Activated T-helper 9 cell treated with anti-CD3 and anti-CD28 coated beads, Interleukin-2, amount 50 U/mL, for 16 hours (primary cell): ENCODE measurements around the gene TFAP2B.

Experiments
- DNase-seq: peaks from one replicate; pipeline ENCODE4 v3.0.0-alpha.2; 2020; ENCODE audit warnings: low read depth

TFAP2B gene

DNA sequence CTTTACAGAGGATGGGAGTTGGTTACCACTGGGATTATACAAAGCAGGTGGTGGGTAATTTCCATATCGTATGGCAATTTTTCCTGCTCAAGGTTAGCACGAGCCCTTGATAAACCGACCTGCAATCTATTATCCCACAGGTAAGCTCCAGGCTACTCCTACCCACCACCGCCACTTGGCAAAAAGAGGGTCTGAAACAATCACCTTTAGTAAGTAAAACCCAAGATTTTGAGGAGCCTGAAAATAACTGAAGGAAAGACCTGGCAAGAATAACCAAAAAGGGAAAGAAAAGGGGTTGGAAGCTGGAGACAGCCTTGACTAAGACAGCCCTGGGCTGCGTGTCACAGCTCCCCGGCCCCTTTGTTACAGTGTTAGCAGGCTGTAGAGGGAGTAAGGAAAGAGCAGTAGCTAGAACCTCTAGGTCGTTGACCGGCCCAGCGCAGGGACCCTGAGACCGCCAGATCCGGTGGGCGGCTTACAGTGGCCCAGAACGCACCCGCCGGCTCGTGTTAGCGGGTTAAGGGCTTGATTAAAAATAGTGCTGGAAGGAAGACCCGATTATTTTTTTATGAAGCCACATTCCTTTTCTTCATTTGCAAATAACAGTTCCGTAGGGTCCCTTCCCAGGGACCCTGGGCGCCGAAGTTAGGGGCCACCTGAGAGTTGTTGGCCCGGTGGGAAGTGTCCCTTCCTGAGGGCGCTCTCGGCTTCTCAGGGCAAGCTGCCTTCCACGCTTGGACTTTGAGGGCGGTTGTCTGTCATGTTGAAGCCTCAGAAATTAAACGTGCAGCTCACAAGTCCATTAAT lies 30.5 kb downstream of the TFAP2B start:
- DNase-seq = no peak

DNA sequence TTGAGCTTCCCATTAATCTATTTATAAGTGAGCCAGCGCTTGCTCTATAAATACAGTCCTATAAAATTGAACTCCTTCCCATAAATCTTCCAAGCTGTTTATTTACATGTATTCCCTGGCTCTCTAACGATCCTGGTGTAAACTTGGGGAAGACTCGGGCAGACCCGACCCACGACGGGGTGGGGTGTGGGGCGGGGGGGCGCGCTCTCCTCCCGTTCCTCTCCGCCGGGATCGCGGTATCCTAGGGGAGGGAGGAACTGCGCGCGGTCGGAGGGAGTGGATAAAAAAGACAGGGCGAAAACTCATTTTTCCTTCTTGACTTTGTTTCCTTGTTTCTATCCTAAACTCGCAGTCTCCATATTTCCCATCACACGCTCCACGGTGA lies 31.1 kb downstream of the TFAP2B start:
- no peak for DNase-seq

DNA sequence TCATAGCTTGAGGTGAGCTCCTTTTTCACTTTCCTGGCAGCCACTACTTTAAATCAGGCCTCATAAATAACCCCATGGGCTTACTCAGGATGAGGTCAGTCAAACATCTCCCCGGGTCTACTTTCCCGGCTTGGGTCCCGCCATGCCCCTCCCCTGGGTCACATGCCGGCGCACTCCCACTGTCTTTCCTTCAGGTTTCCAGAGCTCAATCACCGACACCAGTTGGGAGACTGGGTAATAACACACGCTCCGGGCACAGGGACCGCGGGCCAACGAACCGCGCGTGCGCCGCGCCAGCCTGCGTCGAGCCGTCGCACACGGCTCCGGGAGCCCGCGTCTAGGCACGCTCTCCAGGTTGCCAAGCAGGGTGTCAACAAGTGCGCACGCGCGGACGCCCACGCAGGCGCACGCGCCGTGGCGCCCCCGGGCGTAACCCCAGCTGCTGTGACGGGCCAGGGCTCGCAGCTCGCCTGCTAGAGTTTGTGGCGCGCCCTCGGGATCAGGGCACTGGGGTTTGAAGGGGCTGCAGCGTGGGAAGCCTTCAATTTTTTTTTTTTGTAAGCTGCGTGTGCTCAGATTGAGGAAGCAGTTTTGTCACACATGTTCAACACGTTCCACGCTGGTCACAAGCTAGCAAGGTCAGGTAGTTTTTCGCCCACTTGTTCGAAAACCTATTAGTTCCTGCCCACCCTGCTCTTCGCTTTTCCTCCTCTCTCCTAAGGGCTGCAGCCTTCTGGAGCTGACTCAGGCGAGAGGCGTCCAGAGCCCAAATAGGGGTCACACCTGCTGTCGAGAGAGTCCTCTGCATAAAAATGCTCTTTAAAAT lies 31.8 kb downstream of the TFAP2B start:
- DNase-seq = no peak

DNA sequence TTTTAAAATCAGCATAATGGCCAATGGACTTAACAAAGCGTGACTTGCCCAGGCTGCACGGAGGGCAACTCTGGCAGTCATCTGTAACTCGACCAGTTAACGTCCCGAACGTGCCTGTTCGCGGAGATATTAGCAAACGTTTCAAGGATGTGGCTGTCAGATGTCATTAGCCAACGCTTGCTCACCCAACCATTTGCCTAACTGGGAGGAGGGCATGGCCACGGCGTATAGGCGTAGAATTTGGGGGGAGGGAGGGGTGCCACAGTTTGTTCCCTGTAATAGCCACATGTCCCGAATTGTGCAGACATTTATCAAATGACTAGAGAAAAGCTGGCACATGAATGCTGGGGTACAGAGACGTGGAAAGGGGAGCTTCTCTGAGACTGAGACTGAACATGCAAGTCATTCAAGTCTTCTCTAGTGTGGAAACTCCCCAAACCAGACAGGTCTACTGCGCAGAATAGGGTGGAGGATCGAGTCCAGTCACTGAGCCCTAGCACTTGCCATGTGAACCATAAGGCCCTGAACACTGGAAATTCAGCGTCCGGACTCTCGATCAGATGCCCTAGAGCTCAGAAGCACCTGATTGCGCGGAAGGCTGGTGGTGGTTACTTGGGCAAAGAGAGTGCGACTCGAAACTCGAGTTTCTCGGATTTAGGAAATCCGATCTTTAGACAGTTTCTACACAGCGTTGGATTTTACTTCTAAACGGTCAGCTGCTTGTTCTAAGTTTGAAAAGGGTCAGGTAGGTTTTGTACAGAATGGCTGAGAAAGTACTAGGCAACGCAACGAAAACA lies 32.6 kb downstream of the TFAP2B start:
- DNase-seq = no peak

DNA sequence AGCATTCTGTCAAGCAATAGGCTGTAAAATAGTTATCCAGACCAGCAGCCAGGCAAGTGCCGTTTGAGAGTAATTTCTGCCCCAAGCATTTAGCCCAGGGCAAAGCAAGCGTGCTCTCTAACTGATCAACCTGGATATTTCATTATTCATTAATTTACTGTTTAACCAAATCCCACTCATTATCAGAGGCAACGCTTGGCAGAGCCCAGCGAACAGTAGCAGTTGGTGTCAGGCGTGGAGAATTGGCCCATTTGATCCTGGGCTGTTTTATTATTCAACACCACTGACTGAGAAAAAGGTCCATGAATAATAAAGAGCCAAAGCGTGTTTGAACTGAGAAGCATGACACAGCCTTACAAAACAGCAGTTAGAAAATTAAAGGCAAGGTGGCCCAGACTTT lies 35.3 kb downstream of the TFAP2B start:
- DNase-seq = no peak

DNA sequence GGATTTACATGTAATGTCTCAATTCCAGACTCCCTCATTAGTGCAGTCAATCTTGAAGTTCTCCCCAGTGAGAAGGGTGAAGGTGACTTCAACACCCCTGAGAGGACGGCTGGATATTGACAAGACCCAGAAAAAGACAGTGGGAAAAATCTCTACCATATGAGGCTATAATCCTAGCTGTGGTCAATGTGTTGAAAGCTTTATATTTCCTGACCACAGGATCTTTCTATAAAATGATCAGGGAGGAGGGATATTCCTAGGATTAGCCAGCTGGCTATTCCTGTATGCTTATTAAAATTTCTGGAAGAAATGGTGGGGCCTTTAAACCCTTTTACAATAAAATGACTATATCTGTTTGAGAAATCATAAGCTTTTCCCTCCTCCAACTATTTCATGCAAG lies 43.0 kb downstream of the TFAP2B start:
- no peak for DNase-seq

DNA sequence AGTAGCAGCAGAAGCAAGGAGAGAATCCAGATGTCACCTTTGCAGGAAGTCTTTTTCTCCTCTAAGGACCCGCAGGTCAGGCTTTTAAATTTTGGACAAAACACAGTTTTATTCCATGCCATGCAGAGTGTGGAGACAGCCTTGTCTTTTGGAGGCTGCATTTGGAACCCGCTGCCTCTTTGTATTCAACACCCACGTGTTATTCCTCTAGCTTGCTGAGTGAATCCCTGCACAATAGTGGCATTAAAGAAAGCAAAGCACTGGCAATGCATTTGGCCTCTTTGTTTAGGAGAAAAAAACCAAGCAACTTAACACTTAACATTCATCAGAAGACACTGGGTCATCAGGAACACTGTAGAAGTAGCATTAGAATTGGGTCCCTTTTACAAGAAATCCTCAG lies 43.5 kb downstream of the TFAP2B start:
- no peak for DNase-seq

DNA sequence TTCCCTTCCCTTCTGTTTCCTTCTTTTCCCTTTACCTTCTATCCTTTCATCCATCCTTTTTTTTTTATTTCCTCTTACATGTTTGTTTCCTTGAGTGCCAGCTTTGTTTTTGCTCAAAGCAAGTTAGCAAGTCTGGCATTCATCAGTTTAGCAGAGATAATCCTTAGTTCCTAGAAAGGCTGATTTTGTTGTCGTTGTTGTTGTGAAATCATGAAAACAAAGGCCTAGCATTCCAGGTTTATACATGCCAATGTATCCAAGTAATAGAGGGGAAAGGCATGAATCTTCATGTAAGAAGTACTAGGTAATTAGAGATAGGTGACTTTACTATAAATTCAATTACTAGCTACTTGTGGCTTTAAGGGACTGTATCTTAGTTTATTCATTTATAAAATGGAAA lies 45.9 kb downstream of the TFAP2B start:
- DNase-seq = no peak

DNA sequence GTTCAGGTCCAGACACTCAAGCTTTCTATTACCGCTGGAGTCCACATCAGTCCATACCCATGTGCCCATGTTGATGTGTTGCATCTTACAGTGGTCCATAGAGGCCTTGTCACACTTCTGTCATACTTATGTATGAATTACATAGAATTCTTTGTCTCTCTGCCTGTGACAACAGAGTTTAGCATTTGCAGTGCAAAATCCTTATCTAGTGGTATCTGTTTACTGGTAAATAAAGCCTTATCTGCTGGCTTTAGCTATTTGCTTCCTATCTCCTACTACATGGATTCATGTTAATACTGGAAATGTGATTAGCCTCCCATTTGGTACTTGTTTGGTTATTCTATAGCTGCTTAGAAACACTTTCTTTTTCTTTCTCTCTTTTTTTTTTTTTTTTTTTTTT lies 49.8 kb downstream of the TFAP2B start:
- DNase-seq = no peak

DNA sequence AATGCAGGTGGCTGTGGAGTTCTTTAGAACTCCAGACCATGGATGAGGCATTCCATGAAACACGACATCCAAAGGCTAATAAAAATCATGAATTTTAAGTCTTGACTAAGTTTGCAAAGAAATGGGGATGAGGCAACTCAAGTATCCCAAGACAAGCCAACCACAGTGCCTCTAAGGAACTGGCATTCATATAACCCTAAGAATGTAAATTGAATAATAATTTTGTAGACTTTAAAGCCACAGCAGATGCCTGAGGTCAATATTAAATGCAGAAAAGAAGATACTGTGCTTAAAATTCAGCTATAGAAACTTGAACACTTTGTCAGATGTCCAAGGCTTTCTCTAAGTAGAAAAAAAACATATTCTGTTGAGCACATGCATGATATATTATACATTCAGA lies 54.5 kb downstream of the TFAP2B start:
- no peak for DNase-seq

DNA sequence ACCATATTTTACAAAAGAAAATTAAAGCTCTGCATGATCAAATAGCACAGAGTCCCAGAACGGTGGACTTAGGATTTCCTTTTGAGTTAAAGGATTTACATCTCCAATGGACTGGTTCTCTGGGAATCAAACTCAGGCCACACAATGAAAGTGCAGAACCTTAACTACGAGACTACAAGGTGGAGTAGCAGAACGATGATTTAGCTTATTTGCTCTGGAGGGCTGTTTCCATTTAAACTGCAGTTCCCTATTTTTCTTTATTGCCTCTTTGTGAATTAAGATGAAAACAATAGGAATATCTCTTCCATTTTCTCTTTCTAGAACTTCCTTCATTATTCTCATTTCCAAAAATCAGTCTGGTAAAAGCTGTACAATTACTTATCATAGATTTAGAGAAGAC lies 65.7 kb downstream of the TFAP2B start:
- DNase-seq = no peak

DNA sequence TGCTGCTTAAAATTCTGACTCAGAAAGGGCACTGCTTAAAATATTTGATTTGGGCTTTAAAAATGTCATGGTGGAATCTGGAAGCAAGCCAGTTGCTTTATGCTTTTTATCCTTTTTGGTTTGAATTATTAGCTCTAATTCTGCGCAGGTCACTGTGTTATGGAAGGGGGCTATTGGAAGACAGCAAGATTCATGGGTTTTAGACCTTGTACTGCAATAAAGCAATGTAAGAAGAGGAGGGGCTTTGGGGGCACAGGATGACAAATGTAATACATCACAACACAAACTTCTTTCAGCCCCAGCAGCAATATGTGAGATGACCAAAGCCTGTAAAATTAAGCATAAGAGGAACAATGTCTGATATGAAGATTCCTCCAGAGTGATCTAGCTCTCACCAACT lies 68.4 kb downstream of the TFAP2B start:
- no peak for DNase-seq

DNA sequence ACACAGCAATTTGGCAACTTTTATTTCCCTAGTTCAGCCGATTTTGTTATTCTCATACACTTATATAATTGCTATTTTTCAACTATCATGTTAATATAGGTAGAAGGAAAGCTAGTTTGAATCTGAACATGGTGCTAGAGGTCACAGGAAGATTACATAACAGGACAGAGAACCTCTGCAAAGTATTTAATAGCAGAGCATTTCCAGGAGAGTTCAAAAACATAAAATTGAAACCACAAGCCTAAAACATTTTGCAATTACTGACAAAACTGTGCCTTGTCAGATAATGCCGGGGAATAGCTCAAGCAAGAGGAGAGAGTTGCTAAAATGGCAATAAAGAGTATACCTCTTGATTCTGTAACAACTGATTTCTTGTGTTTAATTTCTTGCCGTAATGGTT lies 70.8 kb downstream of the TFAP2B start:
- DNase-seq = no peak

DNA sequence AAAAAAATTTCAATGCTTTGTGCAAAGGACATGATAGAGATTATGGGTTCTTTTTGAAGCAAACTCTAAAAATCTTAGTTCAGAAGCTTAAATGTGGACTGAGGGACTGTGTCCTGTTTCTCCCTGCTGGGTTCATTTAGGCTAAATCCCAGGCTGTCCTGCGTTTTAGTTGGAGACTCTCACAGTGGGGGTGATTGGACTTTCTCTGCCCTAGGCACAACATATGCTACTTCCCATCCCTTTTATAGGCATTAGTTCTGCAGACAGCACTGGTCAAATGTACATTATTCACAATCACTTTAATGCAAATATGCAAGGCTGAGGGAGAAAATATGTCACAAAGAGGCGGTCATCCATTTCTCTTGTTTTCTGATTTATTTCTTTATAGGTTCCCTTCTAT lies 71.3 kb downstream of the TFAP2B start:
- DNase-seq = no peak

DNA sequence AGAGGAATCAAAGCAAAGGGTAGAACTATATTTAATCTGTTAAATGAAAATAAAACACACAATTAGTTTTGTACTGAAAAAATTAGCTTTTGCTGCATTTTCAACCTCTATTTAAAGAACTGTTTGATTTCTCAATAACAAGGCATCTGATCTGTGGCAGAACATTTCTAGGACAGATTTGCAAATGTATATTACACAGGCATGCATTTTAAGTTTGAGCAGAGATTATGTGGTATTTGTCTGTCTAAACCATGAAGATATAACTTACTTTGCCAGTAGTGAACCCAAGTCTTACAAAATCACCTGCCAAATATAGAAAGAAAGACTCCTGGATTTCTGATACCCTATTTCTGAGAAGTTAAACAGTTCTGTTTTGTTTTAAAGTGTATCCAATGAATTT lies 71.9 kb downstream of the TFAP2B start:
- no peak for DNase-seq

DNA sequence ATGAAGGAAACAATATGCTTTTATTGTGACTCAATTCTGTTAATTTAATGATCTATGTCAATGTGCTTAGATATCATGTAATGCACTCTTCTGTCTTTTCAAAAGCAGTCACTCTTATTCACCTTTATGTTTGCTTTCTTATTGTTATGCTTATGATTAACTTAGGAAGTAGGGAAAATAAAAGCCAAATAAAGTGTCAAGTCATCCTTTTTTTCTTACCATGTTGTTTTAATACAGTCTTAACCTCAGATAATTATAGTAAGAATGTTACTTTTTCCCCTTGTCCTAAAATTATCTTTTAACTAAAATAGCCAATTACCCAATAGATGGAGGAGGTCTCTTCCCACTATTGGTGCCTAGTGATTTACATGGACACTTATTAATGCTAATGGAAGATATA lies 72.6 kb downstream of the TFAP2B start:
- no peak for DNase-seq
